ENCODE measurements around the gene VPS37D.

DNA sequence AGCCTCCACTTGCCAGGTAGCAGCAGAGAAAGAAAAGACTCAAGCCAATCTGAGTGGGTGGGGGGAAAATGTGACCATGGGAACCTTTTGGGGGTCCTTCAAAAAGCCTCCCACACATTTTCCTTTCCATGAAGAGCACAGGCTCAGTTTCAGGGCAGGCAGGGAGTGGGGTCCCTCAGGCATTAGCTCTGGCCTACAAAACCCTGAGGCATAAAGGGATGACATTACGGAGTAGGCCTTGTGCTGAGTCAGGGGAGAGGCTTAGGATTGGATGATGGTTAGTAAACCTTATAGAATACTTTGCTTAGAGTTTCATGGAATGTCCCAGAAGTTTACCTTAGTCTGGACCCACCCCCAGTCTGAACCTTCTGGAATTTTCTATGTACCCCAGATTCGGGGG lies 12.1 kb downstream of the VPS37D start:
- TF ChIP-seq, protein P1, sequence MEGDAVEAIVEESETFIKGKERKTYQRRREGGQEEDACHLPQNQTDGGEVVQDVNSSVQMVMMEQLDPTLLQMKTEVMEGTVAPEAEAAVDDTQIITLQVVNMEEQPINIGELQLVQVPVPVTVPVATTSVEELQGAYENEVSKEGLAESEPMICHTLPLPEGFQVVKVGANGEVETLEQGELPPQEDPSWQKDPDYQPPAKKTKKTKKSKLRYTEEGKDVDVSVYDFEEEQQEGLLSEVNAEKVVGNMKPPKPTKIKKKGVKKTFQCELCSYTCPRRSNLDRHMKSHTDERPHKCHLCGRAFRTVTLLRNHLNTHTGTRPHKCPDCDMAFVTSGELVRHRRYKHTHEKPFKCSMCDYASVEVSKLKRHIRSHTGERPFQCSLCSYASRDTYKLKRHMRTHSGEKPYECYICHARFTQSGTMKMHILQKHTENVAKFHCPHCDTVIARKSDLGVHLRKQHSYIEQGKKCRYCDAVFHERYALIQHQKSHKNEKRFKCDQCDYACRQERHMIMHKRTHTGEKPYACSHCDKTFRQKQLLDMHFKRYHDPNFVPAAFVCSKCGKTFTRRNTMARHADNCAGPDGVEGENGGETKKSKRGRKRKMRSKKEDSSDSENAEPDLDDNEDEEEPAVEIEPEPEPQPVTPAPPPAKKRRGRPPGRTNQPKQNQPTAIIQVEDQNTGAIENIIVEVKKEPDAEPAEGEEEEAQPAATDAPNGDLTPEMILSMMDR (IDR thresholded peaks at IDR 0.05), result no peak
- TF ChIP-seq EP300 (IDR thresholded peaks at IDR 0.05), result no peak

All from sigmoid colon (tissue), 4 donors.